Vagina (tissue), 2 donors: ENCODE results near the gene SCN11A. TPM values are rescaled to one million over a fixed set of nuclear protein-coding genes. Genes with fewer than 3 reads are reported as not detected.

Experiments used
- DNase-seq, 2 donors: peaks; one replicate each; pipeline ENCODE4 v3.0.0-alpha.2; 2017; ENCODE audit errors: extremely low spot score in 2 of 2
- H3K27ac ChIP-seq: fragments of 200-600 bp; sonication (generic); one replicate; pipeline ENCODE4 v1.5.1; 2019
- H3K27me3 ChIP-seq: fragments of 200-600 bp; sonication (generic); one replicate; pipeline ENCODE4 v1.5.1; 2019
- H3K36me3 ChIP-seq, 2 donors: fragments of 200-600 bp; sonication (generic); one replicate each; pipeline ENCODE4 v1.5.1; 2017 to 2019
- H3K4me1 ChIP-seq: fragments of 200-600 bp; sonication (generic); one replicate; pipeline ENCODE4 v1.5.1; 2019
- H3K4me3 ChIP-seq, 2 donors: fragments of 200-600 bp; sonication (generic); 1 replicate in 1 of 2; 2 replicates in 1 of 2; pipeline ENCODE4 v1.5.1; 2016 to 2019
- H3K9me3 ChIP-seq: fragments of 200-600 bp; sonication (generic); one replicate; pipeline ENCODE4 v1.5.1; 2019
- POLR2A ChIP-seq, 2 donors: fragments of 450-650 bp; IDR thresholded peaks; one replicate each; pipeline ENCODE4 v1.6.1; 2017; ENCODE audit warnings: antibody characterized with exemption in 2 of 2, mild to moderate bottlenecking in 2 of 2, moderate library complexity in 2 of 2
- POLR2AphosphoS5 ChIP-seq, 2 donors: sonication (generic); formaldehyde crosslinking; IDR thresholded peaks; one replicate each; pipeline ENCODE4 v1.9.0; 2017; ENCODE audit warnings: antibody characterized with exemption in 2 of 2, mild to moderate bottlenecking in 2 of 2, low read depth in 1 of 2; ENCODE audit not compliant: insufficient read depth in 1 of 2
- intact Hi-C: fragments of 100-400 bp; cut with DNase I; formaldehyde crosslinking; loops from one replicate; pipeline ENCODE4 v1.15.1; 2023
- total RNA-seq: library from RNA; depleted of rRNA; stranded (reverse); fragments of >200 nt; gene quantifications from one replicate; pipeline ENCODE4 v1.2.3, GENCODE V29; 2016
- TF ChIP-seq, protein P1 (sequence below), 3 experiments: fragments of 450-650 bp in 2 of 3; fragments of 200-600 bp in 1 of 3; sonication (generic) in 1 of 3; IDR thresholded peaks; one replicate each; pipeline ENCODE4 v1.5.1; 2017 to 2019; ENCODE audit warnings: antibody characterized with exemption in 3 of 3, mild to moderate bottlenecking in 2 of 3, moderate library complexity in 2 of 3

SCN11A gene
- total RNA-seq, 1 donor from 2014 or later = not detected

GRCh38 chr3:39094851-39095677 is 43.3 kb upstream of the SCN11A start:
- no peak overlapping the region for H3K27ac ChIP-seq
- H3K9me3 ChIP-seq = no peaks in the 10 kb centered on the region
- H3K27me3 ChIP-seq = no peaks in the 10 kb centered on the region
- DNase-seq = no peak
- intact Hi-C loops = no loop called here
- H3K36me3 ChIP-seq = peaks cover 0 to 78% of the 10 kb centered on the region in 2 donors
- no peak overlapping the region for H3K4me3 ChIP-seq
- no peaks in the 10 kb centered on the region for H3K4me1 ChIP-seq
- TF ChIP-seq POLR2A (IDR thresholded peaks at IDR 0.05) = no peak
- no peak for TF ChIP-seq POLR2AphosphoS5 (IDR thresholded peaks at IDR 0.05; ENCODE audit: insufficient read depth in 1 of 2, low read depth in 1 of 2)
- TF ChIP-seq, protein P1, sequence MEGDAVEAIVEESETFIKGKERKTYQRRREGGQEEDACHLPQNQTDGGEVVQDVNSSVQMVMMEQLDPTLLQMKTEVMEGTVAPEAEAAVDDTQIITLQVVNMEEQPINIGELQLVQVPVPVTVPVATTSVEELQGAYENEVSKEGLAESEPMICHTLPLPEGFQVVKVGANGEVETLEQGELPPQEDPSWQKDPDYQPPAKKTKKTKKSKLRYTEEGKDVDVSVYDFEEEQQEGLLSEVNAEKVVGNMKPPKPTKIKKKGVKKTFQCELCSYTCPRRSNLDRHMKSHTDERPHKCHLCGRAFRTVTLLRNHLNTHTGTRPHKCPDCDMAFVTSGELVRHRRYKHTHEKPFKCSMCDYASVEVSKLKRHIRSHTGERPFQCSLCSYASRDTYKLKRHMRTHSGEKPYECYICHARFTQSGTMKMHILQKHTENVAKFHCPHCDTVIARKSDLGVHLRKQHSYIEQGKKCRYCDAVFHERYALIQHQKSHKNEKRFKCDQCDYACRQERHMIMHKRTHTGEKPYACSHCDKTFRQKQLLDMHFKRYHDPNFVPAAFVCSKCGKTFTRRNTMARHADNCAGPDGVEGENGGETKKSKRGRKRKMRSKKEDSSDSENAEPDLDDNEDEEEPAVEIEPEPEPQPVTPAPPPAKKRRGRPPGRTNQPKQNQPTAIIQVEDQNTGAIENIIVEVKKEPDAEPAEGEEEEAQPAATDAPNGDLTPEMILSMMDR (IDR thresholded peaks at IDR 0.05) = no peak

- Histone ChIP-seq H3K4me1 (no peaks in the 10 kb centered on the region), H3K27ac (no peak overlapping the region), H3K36me3 (peaks cover 0 to 77% of the 10 kb centered on the region in 2 donors), H3K4me3 (no peak overlapping the region), H3K9me3 (no peaks in the 10 kb centered on the region), H3K27me3 (no peaks in the 10 kb centered on the region)
- intact Hi-C loops = no loop called here
- DNase-seq = no peak
- TF ChIP-seq POLR2A (IDR thresholded peaks at IDR 0.05) (no peak), POLR2AphosphoS5 (IDR thresholded peaks at IDR 0.05; ENCODE audit: insufficient read depth in 1 of 2, low read depth in 1 of 2) (no peak)
- TF ChIP-seq, protein P1 (IDR thresholded peaks at IDR 0.05) = no peak
These were observed 39.2 kb upstream of the SCN11A start for GRCh38 chr3:39090922-39091321.

- Histone ChIP-seq H3K9me3 (no peaks in the 10 kb centered on the region), H3K27ac (no peak overlapping the region), H3K36me3 (peaks cover 0 to 74% of the 10 kb centered on the region in 2 donors), H3K4me1 (no peaks in the 10 kb centered on the region), H3K4me3 (no peak overlapping the region), H3K27me3 (no peaks in the 10 kb centered on the region)
- TF ChIP-seq, protein P1 (IDR thresholded peaks at IDR 0.05) = no peak
- no peak for TF ChIP-seq POLR2A (IDR thresholded peaks at IDR 0.05)
- no peak for TF ChIP-seq POLR2AphosphoS5 (IDR thresholded peaks at IDR 0.05; ENCODE audit: insufficient read depth in 1 of 2, low read depth in 1 of 2)
- no peak for DNase-seq
- intact Hi-C loops = no loop called here
These were observed 37.1 kb upstream of the SCN11A start for GRCh38 chr3:39088889-39089288.

DNA sequence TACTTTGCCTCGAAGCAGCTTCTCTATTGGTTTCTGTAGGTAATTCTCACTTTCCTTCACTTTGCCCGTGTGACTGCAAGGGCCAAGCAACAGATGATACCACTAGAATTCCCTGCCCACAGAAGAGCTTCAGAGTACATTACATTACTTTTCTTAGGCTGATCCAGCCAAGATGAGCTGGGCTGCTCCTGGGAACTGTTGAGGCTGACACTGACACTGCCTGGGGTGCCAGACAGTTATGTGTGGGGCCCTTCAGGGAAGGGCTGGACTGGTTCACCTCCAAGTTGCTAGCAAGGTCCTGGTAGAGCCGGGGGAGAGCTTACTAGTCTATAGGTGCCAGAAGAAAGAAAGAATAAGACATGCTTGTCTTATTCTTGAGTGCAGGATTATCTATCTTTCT is 36.7 kb upstream of the SCN11A start:
- no peak overlapping the region for H3K4me3 ChIP-seq
- no peaks in the 10 kb centered on the region for H3K27me3 ChIP-seq
- intact Hi-C loops = no loop called here
- H3K9me3 ChIP-seq = no peaks in the 10 kb centered on the region
- DNase-seq = no peak
- peaks cover 0 to 72% of the 10 kb centered on the region in 2 donors for H3K36me3 ChIP-seq
- H3K4me1 ChIP-seq = no peaks in the 10 kb centered on the region
- H3K27ac ChIP-seq = no peak overlapping the region
- TF ChIP-seq POLR2AphosphoS5 (IDR thresholded peaks at IDR 0.05; ENCODE audit: insufficient read depth in 1 of 2, low read depth in 1 of 2) (no peak), POLR2A (IDR thresholded peaks at IDR 0.05) (no peak)
- TF ChIP-seq, protein P1 (IDR thresholded peaks at IDR 0.05) = no peak

GRCh38 chr3:39086144-39086543 is 34.4 kb upstream of the SCN11A start:
- Histone ChIP-seq H3K4me1 (no peaks in the 10 kb centered on the region), H3K27ac (no peak overlapping the region), H3K36me3 (peaks cover 0 to 56% of the 10 kb centered on the region in 2 donors), H3K4me3 (no peak overlapping the region), H3K9me3 (no peaks in the 10 kb centered on the region), H3K27me3 (no peaks in the 10 kb centered on the region)
- intact Hi-C loops = no loop called here
- TF ChIP-seq POLR2AphosphoS5 (IDR thresholded peaks at IDR 0.05; ENCODE audit: insufficient read depth in 1 of 2, low read depth in 1 of 2) (no peak), POLR2A (IDR thresholded peaks at IDR 0.05) (no peak)
- TF ChIP-seq, protein P1 (IDR thresholded peaks at IDR 0.05) = no peak
- no peak for DNase-seq
